Brain pericyte (primary cell): Measurements from ENCODE around the gene RBM6.
"Not testable (repeated sequence)": the region's sequence is repeated elsewhere in the genome, so short reads cannot be mapped to it uniquely, and the experiment has no call there.

ENCODE experiments used
- DNase-seq: peaks from one replicate; pipeline ENCODE4 v3.0.0-alpha.2; 2012; ENCODE audit warnings: low read depth, low spot score

Gene RBM6

GRCh38 chr3:49992326-49992725 lies 52.4 kb downstream of the RBM6 start:
- no peak for DNase-seq

GRCh38 chr3:49994476-49994875 lies 54.5 kb downstream of the RBM6 start:
- DNase-seq = no peak

- no peak for DNase-seq
Observed at GRCh38 chr3:49996016-49996415, 56.1 kb downstream of the RBM6 start.

GRCh38 chr3:49997862-49998261 lies 57.9 kb downstream of the RBM6 start:
- no peak for DNase-seq

GRCh38 chr3:49998326-49998725 lies 58.4 kb downstream of the RBM6 start:
- no peak for DNase-seq

- DNase-seq = no peak
Observed at GRCh38 chr3:50001511-50001910, 61.6 kb downstream of the RBM6 start.

- DNase-seq = no peak
Observed at GRCh38 chr3:50003216-50003615, 63.3 kb downstream of the RBM6 start.

GRCh38 chr3:50003824-50004223 lies 63.9 kb downstream of the RBM6 start:
- no peak for DNase-seq

- no peak for DNase-seq
Observed at GRCh38 chr3:50008931-50009330, 69.0 kb downstream of the RBM6 start.

- DNase-seq = no peak
Observed at GRCh38 chr3:50010959-50011358, 71.0 kb downstream of the RBM6 start.

- DNase-seq = no peak
Observed at GRCh38 chr3:50015918-50016317, 76.0 kb downstream of the RBM6 start.

- DNase-seq = no peak
Observed at GRCh38 chr3:50028346-50028745, 88.4 kb downstream of the RBM6 start.

GRCh38 chr3:50031201-50031600 lies 91.3 kb downstream of the RBM6 start:
- not testable (repeated sequence) for DNase-seq

- DNase-seq = no peak
Observed at GRCh38 chr3:50044976-50045375, 105.0 kb downstream of the RBM6 start.

- no peak for DNase-seq
Observed at GRCh38 chr3:50047426-50047825, 107.5 kb downstream of the RBM6 start.

- DNase-seq = peak; percentile 66
Observed at GRCh38 chr3:50050361-50050760, 110.4 kb downstream of the RBM6 start.

- DNase-seq = no peak
Observed at GRCh38 chr3:50057756-50058155, 117.8 kb downstream of the RBM6 start.

GRCh38 chr3:50068134-50068533 lies 128.2 kb downstream of the RBM6 start:
- no peak for DNase-seq

- DNase-seq = no peak
Observed at GRCh38 chr3:50078091-50078490, 138.1 kb downstream of the RBM6 start.

- no peak for DNase-seq
Observed at GRCh38 chr3:50078622-50079021, 138.7 kb downstream of the RBM6 start.

- DNase-seq = not testable (repeated sequence)
Observed at GRCh38 chr3:50084951-50085350, 145.0 kb downstream of the RBM6 start.

GRCh38 chr3:50088725-50089608 lies 149.0 kb downstream of the RBM6 start, which contains the start of gene RBM5:
Gene RBM5 (plus strand): TSS chr3:50088919. CDS start chr3:50090435, 1,516 bp downstream.
- DNase-seq = peak; percentile 66

GRCh38 chr3:50089609-50089945 lies 149.6 kb downstream of the RBM6 start:
- DNase-seq = no peak

- no peak for DNase-seq
Observed at GRCh38 chr3:50090984-50091383, 151.0 kb downstream of the RBM6 start.
